Nephron progenitor cell (in vitro differentiated cells): ENCODE results near the gene EGFR.

Experiments
- DNase-seq: peaks from one replicate; pipeline ENCODE4 v3.0.0; 2021
- H3K27ac Mint-ChIP-seq: 2 replicates; pipeline ENCODE4 v1.8.0; 2021; ENCODE audit warnings: mild to moderate bottlenecking, moderate library complexity, mixed read lengths
- H3K27me3 Mint-ChIP-seq: 2 replicates; pipeline ENCODE4 v1.8.0; 2021; ENCODE audit warnings: mild to moderate bottlenecking, low read depth, mixed read lengths; ENCODE audit not compliant: poor library complexity
- H3K36me3 Mint-ChIP-seq: 2 replicates; pipeline ENCODE4 v1.8.0; 2021; ENCODE audit warnings: low read depth, mixed read lengths
- H3K4me1 Mint-ChIP-seq: 2 replicates; pipeline ENCODE4 v1.8.0; 2021; ENCODE audit warnings: mixed read lengths
- H3K4me3 Mint-ChIP-seq: 2 replicates; pipeline ENCODE4 v1.8.0; 2021; ENCODE audit warnings: mild to moderate bottlenecking, moderate library complexity, mixed read lengths
- H3K9me3 Mint-ChIP-seq: 2 replicates; pipeline ENCODE4 v1.8.0; 2021; ENCODE audit warnings: mild to moderate bottlenecking, moderate library complexity, mixed read lengths
- CTCF ChIP-seq: fragments of 200-600 bp; sonication (generic); IDR thresholded peaks from 2 replicates; pipeline ENCODE4 v1.5.0; 2021; ENCODE audit warnings: antibody characterized with exemption

The EGFR gene

GRCh38 chr7:55124989-55125875 lies 106.4 kb downstream of the EGFR start:
- Mint-ChIP-seq H3K27ac (no peak overlapping the region), H3K27me3 (peaks cover 22% of the 10 kb centered on the region), H3K4me3 (no peak overlapping the region), H3K9me3 (no peaks in the 10 kb centered on the region), H3K36me3 (no peaks in the 10 kb centered on the region), H3K4me1 (peaks cover 46% of the 10 kb centered on the region)
- TF ChIP-seq CTCF = no peak
- no peak for DNase-seq

- H3K27me3 Mint-ChIP-seq = peaks cover 16% of the 10 kb centered on the region
- TF ChIP-seq CTCF = no peak
- peaks cover 65% of the 10 kb centered on the region for H3K4me1 Mint-ChIP-seq
- H3K4me3 Mint-ChIP-seq = no peak overlapping the region
- DNase-seq = no peak
- no peaks in the 10 kb centered on the region for H3K36me3 Mint-ChIP-seq
- H3K27ac Mint-ChIP-seq = no peak overlapping the region
- no peaks in the 10 kb centered on the region for H3K9me3 Mint-ChIP-seq
Measured at GRCh38 chr7:55127135-55127551, 108.3 kb downstream of the EGFR start.

GRCh38 chr7:55127622-55128081 lies 108.8 kb downstream of the EGFR start:
- peaks cover 14% of the 10 kb centered on the region for H3K27me3 Mint-ChIP-seq
- no peak for DNase-seq
- H3K27ac Mint-ChIP-seq = no peak overlapping the region
- TF ChIP-seq CTCF = no peak
- H3K4me1 Mint-ChIP-seq = peaks cover 65% of the 10 kb centered on the region
- no peaks in the 10 kb centered on the region for H3K36me3 Mint-ChIP-seq
- no peak overlapping the region for H3K4me3 Mint-ChIP-seq
- no peaks in the 10 kb centered on the region for H3K9me3 Mint-ChIP-seq

GRCh38 chr7:55128693-55129394 lies 110.0 kb downstream of the EGFR start:
- no peak overlapping the region for H3K4me3 Mint-ChIP-seq
- peaks cover 68% of the 10 kb centered on the region for H3K4me1 Mint-ChIP-seq
- H3K9me3 Mint-ChIP-seq = no peaks in the 10 kb centered on the region
- peak overlapping the region; percentile 44 for H3K27ac Mint-ChIP-seq
- peak; percentile 66 for DNase-seq
- no peaks in the 10 kb centered on the region for H3K36me3 Mint-ChIP-seq
- peaks cover 10% of the 10 kb centered on the region for H3K27me3 Mint-ChIP-seq
- TF ChIP-seq CTCF = no peak

- no peak for TF ChIP-seq CTCF
- Mint-ChIP-seq H3K4me1 (peaks cover 68% of the 10 kb centered on the region), H3K27ac (peak overlapping the region; percentile 44), H3K27me3 (peaks cover 5% of the 10 kb centered on the region), H3K9me3 (no peaks in the 10 kb centered on the region), H3K4me3 (no peak overlapping the region), H3K36me3 (no peaks in the 10 kb centered on the region)
- no peak for DNase-seq
Measured at GRCh38 chr7:55129541-55130394, 111.0 kb downstream of the EGFR start.
